Measurements from ENCODE around the gene FTO.
"Not testable (repeated sequence)": the region's sequence is repeated elsewhere in the genome, so short reads cannot be mapped to it uniquely, and the experiment has no call there.

DNA sequence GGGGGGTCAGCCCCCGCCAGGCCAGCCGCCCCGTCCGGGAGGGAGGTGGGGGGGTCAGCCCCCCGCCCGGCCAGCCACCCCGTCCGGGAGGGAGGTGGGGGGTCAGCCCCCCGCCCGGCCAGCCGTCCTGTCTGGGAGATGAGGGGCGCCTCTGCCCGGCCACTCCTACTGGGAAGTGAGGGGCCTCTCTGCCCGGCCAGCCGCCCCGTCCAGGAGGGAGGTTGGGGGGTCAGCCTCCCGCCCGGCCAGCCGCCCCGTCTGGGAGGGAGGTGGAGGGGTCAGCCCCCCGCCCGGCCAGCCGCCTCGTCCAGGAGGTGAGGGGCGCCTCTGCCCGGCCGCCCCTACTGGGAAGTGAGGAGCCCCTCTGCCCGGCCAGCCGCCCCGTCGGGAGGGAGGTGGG is 5.7 kb upstream of the FTO start:
- TF ChIP-seq, protein P1, sequence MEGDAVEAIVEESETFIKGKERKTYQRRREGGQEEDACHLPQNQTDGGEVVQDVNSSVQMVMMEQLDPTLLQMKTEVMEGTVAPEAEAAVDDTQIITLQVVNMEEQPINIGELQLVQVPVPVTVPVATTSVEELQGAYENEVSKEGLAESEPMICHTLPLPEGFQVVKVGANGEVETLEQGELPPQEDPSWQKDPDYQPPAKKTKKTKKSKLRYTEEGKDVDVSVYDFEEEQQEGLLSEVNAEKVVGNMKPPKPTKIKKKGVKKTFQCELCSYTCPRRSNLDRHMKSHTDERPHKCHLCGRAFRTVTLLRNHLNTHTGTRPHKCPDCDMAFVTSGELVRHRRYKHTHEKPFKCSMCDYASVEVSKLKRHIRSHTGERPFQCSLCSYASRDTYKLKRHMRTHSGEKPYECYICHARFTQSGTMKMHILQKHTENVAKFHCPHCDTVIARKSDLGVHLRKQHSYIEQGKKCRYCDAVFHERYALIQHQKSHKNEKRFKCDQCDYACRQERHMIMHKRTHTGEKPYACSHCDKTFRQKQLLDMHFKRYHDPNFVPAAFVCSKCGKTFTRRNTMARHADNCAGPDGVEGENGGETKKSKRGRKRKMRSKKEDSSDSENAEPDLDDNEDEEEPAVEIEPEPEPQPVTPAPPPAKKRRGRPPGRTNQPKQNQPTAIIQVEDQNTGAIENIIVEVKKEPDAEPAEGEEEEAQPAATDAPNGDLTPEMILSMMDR (IDR thresholded peaks at IDR 0.05 in 4 of 5, conservative IDR thresholded peaks at IDR 0.05 in 1 of 5), result not testable (repeated sequence)
- not testable (repeated sequence) for TF ChIP-seq POLR2A (IDR thresholded peaks at IDR 0.05)

Data from gastrocnemius medialis (tissue), 4 donors.